PC-9 (cell line): ENCODE data around the gene GRIN2A. TPM values are rescaled to one million over a fixed set of nuclear protein-coding genes. Genes with fewer than 3 reads are reported as not detected.

Experiments used
- BruUV-seq: library from RNA; stranded (reverse); fragments of 400-500 nt; replicated peaks from 2 replicates; lab custom pipeline; 2021; lab: Mats Ljungman, UMichigan
- CTCF ChIA-PET: fragments of 300-600 bp; sonication (Branson Sonifier 250); formaldehyde crosslinking; loops from one replicate; lab custom pipeline; 2022; ENCODE audit warnings: antibody characterized with exemption; lab: Charles Lee
- POLR2A ChIA-PET: fragments of 300-600 bp; sonication (Branson Sonifier 250); formaldehyde crosslinking; loops from one replicate; lab custom pipeline; 2022; ENCODE audit warnings: antibody characterized with exemption; ENCODE audit not compliant: unreplicated experiment; lab: Charles Lee
- DNase-seq, 2 experiments: peaks; one replicate each; pipeline versions ENCODE4 v3.0.0 to v3.0.0-alpha.2; 2015 to 2022; ENCODE audit warnings: mixed read lengths in 1 of 2
- H2AFZ ChIP-seq: fragments of 200-600 bp; sonication (generic); 2 replicates; pipeline ENCODE4 v1.8.1; 2017; ENCODE audit warnings: antibody characterized with exemption
- H3F3A ChIP-seq: fragments of 200-600 bp; sonication (generic); 2 replicates; pipeline ENCODE4 v1.8.1; 2017; ENCODE audit warnings: antibody characterized with exemption, mild to moderate bottlenecking, low read depth; ENCODE audit not compliant: insufficient read depth
- H3K27ac ChIP-seq: fragments of 200-600 bp; sonication (generic); 2 replicates; pipeline ENCODE4 v1.6.1; 2016; ENCODE audit warnings: mixed run types
- H3K27me3 ChIP-seq: fragments of 200-600 bp; sonication (generic); 2 replicates; pipeline ENCODE4 v1.6.1; 2016; ENCODE audit warnings: low read depth, mixed run types; ENCODE audit not compliant: insufficient read depth
- H3K36me3 ChIP-seq: fragments of 200-600 bp; sonication (generic); 2 replicates; pipeline ENCODE4 v1.6.1; 2016; ENCODE audit warnings: low read depth, mixed run types
- H3K4me1 ChIP-seq: fragments of 200-600 bp; sonication (generic); replicated peaks from 2 replicates; pipeline ENCODE4 v1.6.1; 2016; ENCODE audit warnings: mixed run types; ENCODE audit not compliant: insufficient read depth
- H3K4me2 ChIP-seq: fragments of 200-600 bp; sonication (generic); 2 replicates; pipeline ENCODE4 v1.6.1; 2017; ENCODE audit warnings: mixed run types
- H3K4me3 ChIP-seq: fragments of 200-600 bp; sonication (generic); 2 replicates; pipeline ENCODE4 v1.6.1; 2016; ENCODE audit warnings: mixed run types
- H3K79me2 ChIP-seq: fragments of 200-600 bp; sonication (generic); 2 replicates; pipeline ENCODE4 v1.6.1; 2017; ENCODE audit warnings: low read depth, mixed run types
- H3K9me2 ChIP-seq: fragments of 200-600 bp; sonication (generic); 2 replicates; pipeline ENCODE4 v1.8.1; 2017; ENCODE audit warnings: mild to moderate bottlenecking; ENCODE audit not compliant: insufficient read depth
- H3K9me3 ChIP-seq: fragments of 200-600 bp; sonication (generic); 2 replicates; pipeline ENCODE4 v1.8.1; 2016; ENCODE audit warnings: low read depth; ENCODE audit not compliant: insufficient read depth
- H4K20me1 ChIP-seq: fragments of 200-600 bp; sonication (generic); 2 replicates; pipeline ENCODE4 v1.8.1; 2017; ENCODE audit not compliant: insufficient read depth
- EZH2 ChIP-seq: fragments of 200-600 bp; sonication (generic); IDR thresholded peaks from 2 replicates; pipeline ENCODE4 v1.8.0; 2017; ENCODE audit warnings: antibody characterized with exemption, low read depth
- intact Hi-C: fragments of 100-400 bp; cut with micrococcal nuclease; formaldehyde crosslinking; loops from one replicate; pipeline ENCODE4 v1.10.0; 2022; ENCODE audit not compliant: unreplicated experiment
- total RNA-seq: library from RNA; stranded (reverse); gene quantifications from 2 replicates; pipeline ENCODE4 v1.2.3, GENCODE V29; 2021
- TF ChIP-seq, protein P1 (sequence below): fragments of 200-600 bp; sonication (generic); conservative IDR thresholded peaks from 2 replicates; pipeline ENCODE4 v1.6.1; 2017; ENCODE audit warnings: mixed run types, antibody characterized with exemption, mild to moderate bottlenecking, moderate library complexity

GRIN2A gene
- total RNA-seq, 1 experiment from 2014 or later = not detected

DNA sequence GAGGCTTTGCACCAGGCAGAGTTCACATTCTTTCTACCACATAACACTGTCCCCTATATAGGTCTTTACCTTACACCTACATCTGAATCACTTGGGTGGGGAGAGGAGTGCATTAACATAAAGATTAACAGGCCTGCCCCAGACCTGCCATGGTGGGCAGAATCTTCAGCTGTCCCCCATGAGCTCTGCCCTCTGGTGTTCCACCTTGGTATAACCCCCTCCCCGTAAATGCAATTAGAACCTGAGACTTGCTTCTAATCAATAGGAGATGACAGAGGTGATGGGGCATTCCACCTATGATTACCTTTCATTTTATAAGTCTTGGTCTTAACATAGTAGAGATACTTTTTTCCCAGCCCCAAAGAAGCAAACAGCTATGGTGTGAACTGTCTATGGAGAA lies 20.4 kb upstream of the GRIN2A start:
- Histone ChIP-seq H4K20me1 (no peaks in the 10 kb centered on the region), H3K4me1 (no peaks in the 10 kb centered on the region), H3K36me3 (no peaks in the 10 kb centered on the region), H3K9me3 (no peaks in the 10 kb centered on the region), H3K27me3 (no peaks in the 10 kb centered on the region; the same call in 1 of the 2 replicates), H3K4me3 (no peak overlapping the region), H3K9me2 (no peaks in the 10 kb centered on the region), H3F3A (no peaks in the 10 kb centered on the region), H2AFZ (no peak overlapping the region), H3K27ac (no peak overlapping the region), H3K4me2 (no peak overlapping the region), H3K79me2 (no peaks in the 10 kb centered on the region)
- TF ChIP-seq, protein P1, sequence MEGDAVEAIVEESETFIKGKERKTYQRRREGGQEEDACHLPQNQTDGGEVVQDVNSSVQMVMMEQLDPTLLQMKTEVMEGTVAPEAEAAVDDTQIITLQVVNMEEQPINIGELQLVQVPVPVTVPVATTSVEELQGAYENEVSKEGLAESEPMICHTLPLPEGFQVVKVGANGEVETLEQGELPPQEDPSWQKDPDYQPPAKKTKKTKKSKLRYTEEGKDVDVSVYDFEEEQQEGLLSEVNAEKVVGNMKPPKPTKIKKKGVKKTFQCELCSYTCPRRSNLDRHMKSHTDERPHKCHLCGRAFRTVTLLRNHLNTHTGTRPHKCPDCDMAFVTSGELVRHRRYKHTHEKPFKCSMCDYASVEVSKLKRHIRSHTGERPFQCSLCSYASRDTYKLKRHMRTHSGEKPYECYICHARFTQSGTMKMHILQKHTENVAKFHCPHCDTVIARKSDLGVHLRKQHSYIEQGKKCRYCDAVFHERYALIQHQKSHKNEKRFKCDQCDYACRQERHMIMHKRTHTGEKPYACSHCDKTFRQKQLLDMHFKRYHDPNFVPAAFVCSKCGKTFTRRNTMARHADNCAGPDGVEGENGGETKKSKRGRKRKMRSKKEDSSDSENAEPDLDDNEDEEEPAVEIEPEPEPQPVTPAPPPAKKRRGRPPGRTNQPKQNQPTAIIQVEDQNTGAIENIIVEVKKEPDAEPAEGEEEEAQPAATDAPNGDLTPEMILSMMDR = no peak; the same call in 1 of the 2 replicates
- TF ChIP-seq EZH2 = no peak
- intact Hi-C loops = no loop called here
- BruUV-seq = no TSS peak
- CTCF ChIA-PET = no interaction called here
- DNase-seq = no peak
- POLR2A ChIA-PET = no interaction called here

DNA sequence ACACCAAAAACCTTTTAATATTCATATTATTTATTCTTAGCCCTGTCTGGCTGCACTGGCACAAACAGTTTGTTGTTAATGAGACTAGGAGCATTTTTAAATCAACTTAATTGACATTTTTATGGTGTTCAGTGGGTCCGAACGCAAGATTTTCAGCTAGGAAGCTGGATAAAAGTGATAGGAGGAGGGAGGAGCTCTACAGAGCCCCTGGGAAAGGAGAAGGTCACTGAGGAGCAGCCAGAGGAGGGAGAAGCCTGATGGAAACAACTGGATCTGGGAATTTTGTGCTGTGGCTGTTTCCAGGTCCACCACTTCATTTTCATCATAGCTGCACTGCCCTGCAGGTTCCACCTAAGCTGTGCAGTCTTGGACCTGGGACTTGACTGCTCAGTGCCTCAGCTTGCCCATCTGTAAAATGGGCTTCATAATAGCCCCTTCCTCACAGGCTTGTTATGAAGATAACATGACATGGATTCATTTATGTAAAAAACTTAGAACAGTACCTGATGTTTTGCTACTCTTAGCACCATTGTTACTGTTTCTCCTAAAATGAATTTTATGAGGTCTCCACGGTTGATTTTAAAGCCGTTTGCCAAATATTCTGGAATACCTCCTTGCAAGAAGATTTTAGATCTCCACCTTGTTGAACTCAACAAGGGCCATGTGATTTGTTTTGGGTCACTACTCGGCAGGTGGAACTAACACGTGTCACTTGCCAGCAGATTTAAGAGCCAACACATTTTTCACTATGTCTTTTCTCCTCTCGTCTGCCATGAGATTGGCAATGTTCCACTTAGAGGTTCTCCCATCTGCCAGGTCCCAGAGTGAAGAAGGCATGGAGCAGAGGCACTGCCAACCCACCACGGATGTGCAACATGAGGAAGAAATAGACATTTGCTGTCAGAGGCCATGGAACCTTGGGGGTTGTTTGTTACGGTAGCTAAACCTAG lies 18.7 kb upstream of the GRIN2A start:
- no TSS peak for BruUV-seq

GRCh38 chr16:10196999-10197398 lies 14.8 kb upstream of the GRIN2A start:
- Histone ChIP-seq H3K4me2 (no peak overlapping the region), H3F3A (no peaks in the 10 kb centered on the region), H3K36me3 (no peaks in the 10 kb centered on the region), H3K79me2 (no peaks in the 10 kb centered on the region), H4K20me1 (no peaks in the 10 kb centered on the region), H3K9me3 (no peaks in the 10 kb centered on the region), H3K4me1 (no peaks in the 10 kb centered on the region), H3K4me3 (no peak overlapping the region), H3K27ac (no peak overlapping the region), H2AFZ (no peak overlapping the region), H3K9me2 (no peaks in the 10 kb centered on the region), H3K27me3 (no peaks in the 10 kb centered on the region; the same call in 1 of the 2 replicates)
- TF ChIP-seq EZH2 = no peak
- TF ChIP-seq, protein P1 = no peak
- no peak for DNase-seq
- intact Hi-C loops = no loop called here
- no TSS peak for BruUV-seq
- POLR2A ChIA-PET = no interaction called here
- CTCF ChIA-PET = no interaction called here

More for the DNA sequence above, 18.7 kb upstream of the GRIN2A start:
- H3K4me3 ChIP-seq = no peak overlapping the region
- H4K20me1 ChIP-seq = no peaks in the 10 kb centered on the region
- CTCF ChIA-PET = no interaction called here
- TF ChIP-seq, protein P1 = no peak
- TF ChIP-seq EZH2 = no peak
- H3F3A ChIP-seq = no peaks in the 10 kb centered on the region
- no peaks in the 10 kb centered on the region for H3K79me2 ChIP-seq
- no peaks in the 10 kb centered on the region for H3K36me3 ChIP-seq
- no peak for DNase-seq
- H3K27ac ChIP-seq = no peak overlapping the region
- POLR2A ChIA-PET = no interaction called here
- no peaks in the 10 kb centered on the region for H3K4me1 ChIP-seq
- no peak overlapping the region for H2AFZ ChIP-seq
- no peaks in the 10 kb centered on the region for H3K9me2 ChIP-seq
- no peaks in the 10 kb centered on the region for H3K9me3 ChIP-seq
- H3K4me2 ChIP-seq = no peak overlapping the region
- no peaks in the 10 kb centered on the region; the same call in 1 of the 2 replicates for H3K27me3 ChIP-seq
- intact Hi-C loops = no loop called here
